ENCODE results near the gene DEPDC7. TPM values are rescaled to one million over a fixed set of nuclear protein-coding genes. Genes with fewer than 3 reads are reported as not detected.
A peak's percentile ranks its signal among the peaks of the same experiment; 100 is the strongest.

The DEPDC7 gene
- not detected in 2 replicates for total RNA-seq
- total RNA-seq (2013) = 0.37 TPM
- polyA plus RNA-seq = 0.07 TPM in 1 of 2 replicates, not detected in the other
- not detected in 2 replicates for polyA minus RNA-seq

DNA sequence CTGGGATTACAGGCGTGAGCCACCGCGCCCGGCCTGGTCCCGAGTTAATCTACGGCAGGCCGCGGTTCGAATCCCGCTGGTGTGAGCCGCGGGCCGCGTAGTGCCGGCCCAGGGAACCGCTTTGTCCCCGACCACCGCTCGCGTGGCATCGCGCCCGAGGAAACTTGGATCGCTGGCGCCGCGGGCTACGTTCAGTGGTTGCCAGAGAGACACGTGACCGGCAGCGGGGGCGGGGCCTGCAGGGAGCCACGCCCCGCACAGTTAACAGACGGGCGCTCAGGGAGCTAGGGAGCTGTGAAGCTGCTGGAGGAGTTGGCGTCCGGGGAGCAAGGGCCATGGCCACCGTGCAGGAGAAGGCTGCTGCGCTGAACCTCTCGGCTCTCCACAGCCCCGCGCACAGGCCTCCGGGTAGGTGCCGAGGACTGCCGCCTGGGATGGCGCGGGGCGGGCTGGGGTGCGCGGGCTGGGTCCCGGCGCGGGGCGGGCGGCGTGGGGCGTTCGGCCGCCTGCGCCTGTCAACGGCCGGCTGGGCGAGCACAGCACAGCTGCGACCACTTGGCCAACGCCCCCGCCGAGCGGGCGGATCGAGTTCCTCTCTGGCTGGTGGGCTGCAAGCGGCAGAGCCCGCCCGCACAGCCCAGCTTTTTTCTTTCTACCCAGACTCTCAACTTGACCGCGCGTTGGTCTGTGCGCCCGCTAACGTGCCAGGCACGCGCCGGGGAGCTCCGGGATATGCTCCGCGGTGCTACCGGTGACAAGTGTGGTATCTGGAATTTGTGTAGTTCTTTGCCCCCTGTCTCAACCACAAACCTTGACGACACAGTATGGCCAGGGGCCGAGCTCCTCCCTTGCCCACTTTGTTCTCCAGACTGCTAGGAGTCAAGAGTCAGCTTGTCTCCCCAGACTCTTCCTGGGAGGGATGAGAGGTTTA is at the start of gene DEPDC7:
Gene DEPDC7, plus strand, starts transcription at position 258 of the 931 bp plus-strand sequence. Its CDS starts 78 bp downstream, at position 336.
- H3K27ac Mint-ChIP-seq = no peak within 1 kb of the TSS
- Histone ChIP-seq H3K79me2 (ENCODE audit: control insufficient read depth, insufficient read depth, low read length) (no peaks in the 10 kb centered on the region), H3K27me3 (replicated peaks in 1 of 4; ENCODE audit: control extremely low read depth in 1 of 4, control insufficient read depth in 3 of 4, insufficient read depth in 4 of 4, low read length in 3 of 4) (peaks cover 0 to 33% (median 26%) of the 10 kb centered on the region in 4 experiments), H4K20me1 (ENCODE audit: control insufficient read depth, insufficient read depth, low read length, poor library complexity, severe bottlenecking) (no peaks in the 10 kb centered on the region), H3K9me3 (ENCODE audit: control extremely low read depth in 1 of 3, control insufficient read depth in 2 of 3, insufficient read depth in 1 of 3, low read length in 2 of 3) (peaks cover 0 to 9% (median 0%) of the 10 kb centered on the region in 3 donors), H3K4me1 (ENCODE audit: control insufficient read depth in 2 of 2, insufficient read depth in 2 of 2, low read length in 2 of 2) (peaks cover 11 to 12% of the 10 kb centered on the region in 2 donors), H3K4me2 (replicated peaks; ENCODE audit: low read depth, low read length, poor library complexity, severe bottlenecking) (peak within 1 kb of the TSS; percentile 80), H3K27ac (ENCODE audit: low read length in 2 of 2) (no peak within 1 kb of the TSS), H3K9ac (ENCODE audit: low read length) (peak within 1 kb of the TSS; percentile 54), H3K4me3 (ENCODE audit: control extremely low read depth in 1 of 5, extremely low read depth in 1 of 5, insufficient read depth in 1 of 5, low read depth in 2 of 5, low read length in 4 of 5) (peak within 1 kb of the TSS; percentile 26 to 64 (median 52)), H2AFZ (ENCODE audit: insufficient read depth, low read depth, low read length, poor library complexity, severe bottlenecking) (peak within 1 kb of the TSS; percentile 76), H3K36me3 (replicated peaks in 1 of 2; ENCODE audit: control extremely low read depth in 1 of 2, control insufficient read depth in 1 of 2, extremely low read depth in 1 of 2, insufficient read depth in 2 of 2, low read length in 1 of 2) (no peaks in the 10 kb centered on the region)
- ATAC-seq (ENCODE audit: low read depth) (peak; percentile 80), DNase-seq (peak; percentile 73)
- intact Hi-C loops (cut with micrococcal nuclease) = no loop called here
- H3K4me3 Mint-ChIP-seq = peak within 1 kb of the TSS; percentile 87
- H3K4me1 Mint-ChIP-seq = peaks cover 15% of the 10 kb centered on the region
- CTCF ChIA-PET = interaction anchor here (1.0 kb wide), 1 partner anchor 49 kb away, joined by 3 read pairs; no protein-coding TSS in a partner anchor
- H3K9me3 Mint-ChIP-seq (ENCODE audit: insufficient read depth) = no peaks in the 10 kb centered on the region
- TF ChIP-seq EZH2 (IDR thresholded peaks at IDR 0.05; ENCODE audit: borderline replicate concordance, insufficient read depth, low read depth, low read length, poor library complexity, severe bottlenecking) (no peak), CTCF (IDR thresholded peaks at IDR 0.05) (no peak)
- 10% methylated on average over 81 of the region's 89 CpGs for WGBS (ENCODE audit: insufficient coverage)
- H3K27me3 Mint-ChIP-seq = peaks cover 50% of the 10 kb centered on the region
- POLR2A ChIA-PET = no interaction called here

GRCh38 chr11:32968541-32968940 is 47.1 kb upstream of the DEPDC7 start:
- H3K4me1 Mint-ChIP-seq = no peaks in the 10 kb centered on the region
- no peaks in the 10 kb centered on the region for H3K27me3 ChIP-seq (replicated peaks in 1 of 4; ENCODE audit: control extremely low read depth in 1 of 4, control insufficient read depth in 3 of 4, insufficient read depth in 4 of 4, low read length in 3 of 4)
- CTCF ChIA-PET = interaction anchor here (0.6 to 1.4 kb wide), 3 partner anchors 8 to 774 kb away, joined by 3 to 4 read pairs (median 3); no protein-coding TSS in a partner anchor
- H3K4me1 ChIP-seq (ENCODE audit: control insufficient read depth in 2 of 2, insufficient read depth in 2 of 2, low read length in 2 of 2) = no peaks in the 10 kb centered on the region
- H3K79me2 ChIP-seq (ENCODE audit: control insufficient read depth, insufficient read depth, low read length) = no peaks in the 10 kb centered on the region
- no peaks in the 10 kb centered on the region for H3K9me3 Mint-ChIP-seq (ENCODE audit: insufficient read depth)
- H3K27me3 Mint-ChIP-seq = no peaks in the 10 kb centered on the region
- H3K27ac ChIP-seq (ENCODE audit: low read length in 2 of 2) = no peak overlapping the region
- no peak overlapping the region for H2AFZ ChIP-seq (ENCODE audit: insufficient read depth, low read depth, low read length, poor library complexity, severe bottlenecking)
- no peaks in the 10 kb centered on the region for H4K20me1 ChIP-seq (ENCODE audit: control insufficient read depth, insufficient read depth, low read length, poor library complexity, severe bottlenecking)
- no peak overlapping the region for H3K4me3 ChIP-seq (ENCODE audit: control extremely low read depth in 1 of 5, extremely low read depth in 1 of 5, insufficient read depth in 1 of 5, low read depth in 2 of 5, low read length in 4 of 5)
- WGBS (ENCODE audit: insufficient coverage) = no CpG with 5 or more reads among the region's 1 CpG
- no peak overlapping the region for H3K4me3 Mint-ChIP-seq
- H3K36me3 ChIP-seq (replicated peaks in 1 of 2; ENCODE audit: control extremely low read depth in 1 of 2, control insufficient read depth in 1 of 2, extremely low read depth in 1 of 2, insufficient read depth in 2 of 2, low read length in 1 of 2) = peaks cover 1 to 19% of the 10 kb centered on the region in 2 experiments
- DNase-seq = no peak
- TF ChIP-seq CTCF (IDR thresholded peaks at IDR 0.05) = no peak
- no peak for TF ChIP-seq EZH2 (IDR thresholded peaks at IDR 0.05; ENCODE audit: borderline replicate concordance, insufficient read depth, low read depth, low read length, poor library complexity, severe bottlenecking)
- no peaks in the 10 kb centered on the region for H3K9me3 ChIP-seq (ENCODE audit: control extremely low read depth in 1 of 3, control insufficient read depth in 2 of 3, insufficient read depth in 1 of 3, low read length in 2 of 3)
- POLR2A ChIA-PET = no interaction called here
- H3K27ac Mint-ChIP-seq = no peak overlapping the region
- no peak overlapping the region for H3K9ac ChIP-seq (ENCODE audit: low read length)
- intact Hi-C loops (cut with micrococcal nuclease) = no loop called here
- ATAC-seq (ENCODE audit: low read depth) = no peak
- no peak overlapping the region for H3K4me2 ChIP-seq (replicated peaks; ENCODE audit: low read depth, low read length, poor library complexity, severe bottlenecking)

Data from B cell (primary cell).